Lung microvascular endothelial cell (primary cell): ENCODE data around the gene DCK. TPM values are rescaled to one million over a fixed set of nuclear protein-coding genes. Genes with fewer than 3 reads are reported as not detected.
A peak's percentile ranks its signal among the peaks of the same experiment; 100 is the strongest.
"Not testable (repeated sequence)": the region's sequence is repeated elsewhere in the genome, so short reads cannot be mapped to it uniquely, and the experiment has no call there.

Experiments
- DNase-seq, 2 donors: peaks; one replicate each; pipeline versions ENCODE4 v3.0.0 to v3.0.0-alpha.2; 2010; ENCODE audit warnings: low read depth in 2 of 2
- total RNA-seq: library from RNA; depleted of rRNA; stranded (reverse); fragments of >200 nt; gene quantifications from 2 replicates; pipeline ENCODE4 v1.2.1, GENCODE V29; 2014

The DCK gene
- total RNA-seq, result 14.2 and 23.8 TPM in 2 replicates

DNA sequence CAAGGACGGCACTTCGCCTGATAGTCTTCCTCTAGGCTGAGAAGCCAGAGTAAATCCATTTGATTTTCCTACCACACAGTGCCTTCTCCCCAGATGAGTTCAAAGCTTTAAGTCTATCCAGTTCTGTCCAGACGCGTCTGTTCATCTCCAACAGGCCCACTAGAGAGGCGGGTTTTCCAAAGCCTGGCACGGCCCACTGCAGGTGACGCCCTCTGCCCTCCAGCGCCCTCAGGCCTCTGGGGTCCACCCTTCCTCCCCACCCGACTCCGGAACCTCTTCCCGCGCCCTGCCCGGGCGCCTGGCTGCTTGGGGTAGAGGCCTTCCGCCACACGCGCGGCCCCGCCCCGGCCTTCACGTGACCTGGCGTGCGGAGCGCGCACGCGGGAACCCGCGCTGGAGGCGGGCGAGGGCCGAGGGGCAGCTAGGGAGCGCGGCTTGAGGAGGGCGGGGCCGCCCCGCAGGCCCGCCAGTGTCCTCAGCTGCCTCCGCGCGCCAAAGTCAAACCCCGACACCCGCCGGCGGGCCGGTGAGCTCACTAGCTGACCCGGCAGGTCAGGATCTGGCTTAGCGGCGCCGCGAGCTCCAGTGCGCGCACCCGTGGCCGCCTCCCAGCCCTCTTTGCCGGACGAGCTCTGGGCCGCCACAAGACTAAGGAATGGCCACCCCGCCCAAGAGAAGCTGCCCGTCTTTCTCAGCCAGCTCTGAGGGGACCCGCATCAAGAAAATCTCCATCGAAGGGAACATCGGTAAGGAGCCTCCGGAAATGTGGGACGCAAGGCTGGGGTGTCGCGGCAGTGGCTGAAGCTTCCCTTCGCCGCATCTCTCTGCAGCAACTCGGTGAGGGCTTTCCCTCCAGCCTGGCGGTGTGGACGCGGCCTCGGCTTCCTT, at the start of gene DCK:
TSS of gene DCK (plus strand) at position 469 of the 888 bp plus-strand sequence. CDS start at position 656, 187 bp downstream.
- DNase-seq, result peak; percentile 90 to 92

DNA sequence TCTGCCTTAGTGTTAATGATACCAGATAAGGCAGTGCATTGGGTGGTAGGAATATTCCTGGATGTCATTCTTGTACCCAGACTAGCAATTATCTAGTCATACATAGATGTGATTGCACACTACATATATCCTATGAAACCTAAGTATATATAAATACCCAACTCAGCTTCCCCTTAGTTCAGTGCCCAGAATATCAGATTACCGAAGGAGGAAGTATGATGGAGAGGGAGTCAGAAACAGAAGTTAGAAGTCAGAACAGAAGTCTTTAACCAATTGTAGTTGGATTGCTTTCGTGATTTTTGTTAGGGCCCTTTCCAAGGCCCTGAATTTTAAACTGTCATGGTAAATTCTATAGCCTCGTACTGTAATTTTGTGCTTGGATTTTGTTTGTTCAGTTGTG, 48.4 kb upstream of the DCK start:
- no peak for DNase-seq

DNA sequence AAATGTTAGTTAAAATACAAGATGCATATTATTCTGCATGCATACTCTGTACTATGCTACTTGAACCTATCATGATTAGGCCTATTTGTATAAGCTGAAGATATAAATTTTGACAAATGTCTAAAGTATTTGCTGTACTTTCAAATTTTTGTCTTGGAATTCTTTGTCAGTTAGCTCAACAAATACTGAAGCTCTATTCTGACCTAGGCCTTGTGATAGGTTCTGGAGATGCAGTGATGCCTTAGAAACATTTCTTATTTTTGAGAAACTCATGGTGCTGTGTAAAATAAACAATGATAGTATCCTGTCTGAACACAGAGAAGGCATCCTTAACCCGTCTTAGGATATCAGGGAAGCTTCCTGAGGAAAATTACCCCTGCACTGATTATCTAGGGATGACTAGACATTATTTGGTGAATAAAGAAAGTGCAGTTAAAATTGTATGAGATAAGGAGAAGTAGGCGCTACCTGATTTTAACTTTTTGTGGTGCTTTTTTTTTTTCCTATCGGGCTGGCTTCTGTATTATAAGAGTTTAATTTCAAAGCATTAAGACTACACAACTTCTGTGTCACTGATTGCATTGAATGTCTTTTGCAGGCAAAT, 47.9 kb upstream of the DCK start:
- no peak for DNase-seq

DNA sequence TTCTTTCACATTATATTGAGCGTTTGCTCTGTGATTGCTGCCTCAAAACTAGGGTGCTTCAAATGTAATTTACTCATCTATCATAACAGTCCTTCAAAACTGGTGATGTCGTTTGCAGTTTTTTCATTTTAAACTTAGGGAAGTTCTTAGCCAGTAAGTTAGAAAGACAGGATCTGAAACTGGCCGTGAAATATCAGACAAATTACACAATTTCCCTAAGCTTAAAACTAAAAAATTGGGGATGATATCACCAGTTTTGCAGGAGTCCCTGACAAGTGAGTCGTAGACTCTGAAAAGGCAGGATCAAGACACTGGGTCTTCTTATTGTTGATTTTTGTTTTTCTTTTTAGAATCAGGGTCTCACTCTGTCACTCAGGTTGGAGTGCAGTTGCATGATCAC, 46.5 kb upstream of the DCK start:
- DNase-seq, result no peak

DNA sequence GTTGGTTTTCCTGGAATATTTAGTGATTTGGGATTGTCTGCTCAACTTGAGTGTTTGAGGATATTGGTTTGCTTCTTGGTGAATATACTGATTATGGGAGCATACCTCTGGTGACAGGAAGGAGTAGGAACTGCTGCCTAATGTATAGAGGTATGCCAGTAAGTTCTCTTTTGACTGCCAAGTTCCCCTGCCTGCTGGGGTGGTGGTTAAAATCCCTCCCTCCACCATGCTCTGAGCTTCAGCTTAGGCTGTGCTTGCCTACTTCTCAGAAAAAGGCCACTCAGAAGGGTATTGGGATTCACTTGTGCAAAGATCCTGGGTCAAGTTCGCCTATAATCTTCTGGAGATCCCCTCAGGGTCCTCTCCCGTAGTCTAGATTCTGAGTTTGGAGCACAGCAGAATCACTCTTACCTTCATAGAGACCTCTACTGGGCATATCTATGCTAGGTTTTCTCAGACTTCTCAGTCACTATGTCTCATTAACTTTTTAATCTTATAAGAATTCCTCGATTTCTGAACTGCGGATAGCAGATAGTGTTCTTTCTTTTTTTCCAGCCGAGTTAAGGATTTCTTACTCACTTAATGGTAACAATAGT, 44.7 kb upstream of the DCK start:
- no peak for DNase-seq

DNA sequence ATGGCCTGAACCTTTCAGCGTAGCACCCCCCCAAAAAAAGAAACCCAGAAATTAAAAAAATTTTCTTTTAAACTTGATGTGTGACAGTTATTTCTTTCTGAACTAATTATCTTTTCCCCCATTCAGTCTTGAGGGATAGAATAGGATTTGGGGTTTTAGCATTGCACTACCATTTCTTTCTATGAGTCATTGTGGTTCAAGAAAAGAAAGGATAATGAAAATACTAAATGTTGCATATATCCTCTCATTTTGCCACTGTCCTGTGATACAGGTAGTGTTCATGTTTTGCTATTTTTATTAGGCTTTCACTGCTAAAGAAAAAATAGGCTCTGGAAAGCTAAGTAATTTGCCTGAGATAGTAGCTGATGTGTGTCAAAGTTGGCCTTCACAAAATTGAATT, 39.4 kb upstream of the DCK start:
- DNase-seq, result no peak

DNA sequence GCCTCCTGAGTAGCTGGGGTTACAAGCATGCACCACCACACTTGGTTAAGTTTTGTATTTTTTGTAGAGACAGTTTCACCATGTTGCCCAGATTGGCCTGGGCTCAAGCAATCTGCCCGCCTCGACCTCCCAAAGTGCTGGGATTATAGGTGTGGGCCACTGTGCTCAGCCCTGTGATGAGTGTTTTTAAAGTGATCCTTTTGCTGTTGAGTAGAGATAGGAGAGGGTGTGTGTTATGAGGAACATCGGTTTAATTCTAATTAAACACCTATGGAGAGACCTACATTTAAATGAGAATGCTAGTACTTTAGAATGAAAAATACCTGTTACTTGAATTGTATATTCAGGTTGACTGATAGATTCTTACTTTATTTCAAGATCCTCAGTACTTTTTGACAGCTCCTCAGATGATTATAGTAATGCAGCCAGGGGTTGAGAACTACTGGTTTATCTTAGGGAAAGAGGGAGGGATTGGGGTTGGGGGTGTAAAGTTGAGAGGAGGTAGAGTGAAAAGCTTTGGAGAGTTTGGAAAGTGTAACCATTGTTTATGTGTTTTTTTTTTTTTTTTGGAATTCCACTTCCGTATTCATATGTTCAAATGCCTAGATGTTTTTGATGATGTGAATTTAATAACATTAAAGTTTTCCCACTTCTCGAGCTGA, 36.8 kb upstream of the DCK start:
- no peak for DNase-seq

DNA sequence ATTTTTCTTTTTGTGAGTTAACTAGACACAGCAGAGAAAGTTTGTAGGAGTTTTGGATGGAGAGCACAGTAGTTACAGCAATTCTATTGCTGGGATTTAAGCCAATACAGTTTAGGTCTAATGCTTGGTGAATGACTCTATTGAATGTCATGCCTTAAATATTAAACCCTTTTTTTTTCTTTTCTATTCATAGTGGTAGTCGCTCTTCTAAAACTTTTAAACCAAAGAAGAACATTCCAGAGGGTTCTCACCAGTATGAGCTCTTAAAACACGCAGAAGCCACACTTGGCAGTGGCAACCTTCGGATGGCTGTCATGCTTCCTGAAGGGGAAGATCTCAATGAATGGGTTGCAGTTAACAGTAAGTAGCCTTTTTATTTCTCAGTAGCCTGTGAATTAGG, 34.8 kb upstream of the DCK start:
- DNase-seq, result no peak

DNA sequence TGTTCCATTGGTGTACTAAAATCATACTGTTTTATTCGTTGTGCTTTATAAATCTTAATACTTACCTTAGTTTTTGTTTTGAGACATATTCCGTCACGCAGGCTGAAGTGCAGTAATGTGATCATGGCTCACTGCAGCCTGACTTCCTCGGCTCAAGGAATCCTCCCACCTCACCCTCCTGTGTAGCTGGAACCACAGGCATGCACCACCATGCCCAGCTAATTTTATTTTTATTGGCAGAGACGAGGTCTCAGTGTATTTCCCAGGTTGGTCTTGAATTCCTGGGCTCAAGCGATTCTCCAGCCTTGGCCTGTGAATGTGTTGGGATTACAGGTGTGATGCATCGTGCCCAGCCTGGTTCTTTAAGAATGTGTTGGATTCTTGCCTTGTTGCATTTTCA, 24.4 kb upstream of the DCK start:
- no peak for DNase-seq

DNA sequence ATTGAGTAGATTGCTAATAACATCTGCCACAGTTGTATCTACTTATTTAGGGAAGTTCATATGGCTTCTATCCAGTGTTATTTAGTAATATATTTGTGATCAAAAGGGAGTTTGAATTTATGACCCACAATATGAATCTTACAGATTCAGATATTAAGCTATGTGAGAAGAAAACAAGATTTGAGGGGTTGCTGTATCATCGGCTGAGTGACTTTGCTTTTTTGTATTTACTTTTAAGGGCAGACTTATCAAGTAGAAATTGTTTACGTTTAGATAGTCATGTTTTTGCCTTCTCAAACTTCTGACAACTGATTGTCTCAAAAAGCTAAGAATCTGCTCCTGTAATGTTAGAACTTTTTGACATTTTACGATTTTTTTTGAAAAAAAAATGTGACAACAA, 17.2 kb upstream of the DCK start:
- no peak for DNase-seq

DNA sequence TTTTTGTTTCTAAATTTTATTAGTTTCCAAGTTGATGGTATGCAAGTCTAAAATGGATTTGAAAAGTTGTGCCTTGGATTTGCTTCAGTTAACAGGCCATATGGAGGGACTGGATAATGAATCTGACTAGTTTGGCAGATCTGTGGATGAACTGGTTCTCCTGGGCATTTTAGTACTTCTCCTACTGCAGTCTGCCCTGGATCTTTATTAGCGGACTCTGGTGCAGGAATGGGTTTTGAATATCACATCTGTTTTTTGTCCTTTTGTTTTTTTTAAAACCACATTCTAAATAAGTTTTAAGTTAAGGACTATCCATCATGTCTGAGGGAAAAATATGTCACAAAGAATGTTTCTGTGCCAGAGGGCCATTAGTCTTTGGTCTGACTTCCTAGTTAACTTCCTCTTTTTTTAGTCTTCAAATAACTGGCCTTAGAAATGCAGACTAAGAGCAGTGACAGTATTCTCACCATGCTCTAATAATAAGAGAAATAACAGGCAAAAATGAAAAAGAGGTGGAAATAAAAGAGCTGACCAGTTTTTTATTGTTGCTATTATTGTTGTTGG, 13.9 kb upstream of the DCK start:
- DNase-seq, result peak; percentile 10 to 58

DNA sequence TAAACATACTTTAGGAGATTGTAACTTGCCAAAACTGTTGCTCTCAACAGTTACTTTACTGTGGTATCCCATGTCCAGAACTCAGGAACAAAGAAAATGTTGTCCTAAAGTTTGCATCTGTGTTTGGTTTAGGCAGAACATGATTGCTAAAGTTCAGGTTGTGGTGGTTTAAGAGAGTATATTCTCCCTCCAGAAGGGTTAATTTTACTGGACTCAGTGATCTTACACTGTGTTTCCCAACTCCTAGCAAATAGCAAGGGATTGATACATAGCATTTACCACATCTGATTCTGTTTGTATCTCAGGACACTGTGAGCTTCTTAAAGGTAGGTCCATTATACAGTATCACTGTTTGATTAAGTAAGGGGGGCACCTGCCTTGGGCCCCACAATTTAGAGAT, 13.3 kb upstream of the DCK start:
- DNase-seq, result no peak

DNA sequence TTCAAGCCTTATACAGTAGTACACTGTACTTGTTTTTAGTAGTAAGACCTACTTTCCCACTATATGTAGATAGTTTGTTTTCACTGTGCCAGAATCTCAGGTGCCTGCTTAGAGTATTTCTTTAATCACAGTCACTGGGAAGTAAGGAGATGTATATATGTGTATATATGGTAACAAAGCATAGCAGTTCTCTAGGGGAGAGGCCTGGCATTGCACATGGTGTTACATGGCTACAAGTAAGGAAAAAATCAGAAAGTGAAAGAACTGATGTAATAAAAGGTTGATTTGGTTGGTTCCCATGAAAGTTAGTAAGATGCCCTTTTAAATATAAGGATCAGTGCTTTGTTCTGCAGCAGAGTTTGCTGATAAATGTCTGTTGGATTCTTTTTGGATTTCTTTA, 9.3 kb upstream of the DCK start:
- no peak for DNase-seq

DNA sequence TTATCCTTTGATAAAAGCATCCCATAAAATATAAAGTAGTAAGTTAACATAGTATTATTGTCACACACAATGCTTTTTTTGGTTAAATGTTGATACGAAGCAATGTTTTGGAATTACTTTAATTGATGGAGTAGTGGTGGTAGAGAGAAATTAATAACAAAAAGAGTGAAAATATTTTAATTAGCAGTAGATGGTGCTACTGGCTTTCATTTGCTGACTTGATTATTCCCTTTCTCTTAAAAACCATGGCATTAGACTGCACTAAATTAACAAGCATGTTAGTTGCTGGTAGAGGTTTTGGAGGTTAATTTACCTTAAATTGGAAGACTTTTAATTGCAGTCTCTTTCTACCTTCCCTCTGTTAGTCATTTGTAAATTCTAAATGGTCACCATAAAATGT, 8.9 kb upstream of the DCK start:
- no peak for DNase-seq

DNA sequence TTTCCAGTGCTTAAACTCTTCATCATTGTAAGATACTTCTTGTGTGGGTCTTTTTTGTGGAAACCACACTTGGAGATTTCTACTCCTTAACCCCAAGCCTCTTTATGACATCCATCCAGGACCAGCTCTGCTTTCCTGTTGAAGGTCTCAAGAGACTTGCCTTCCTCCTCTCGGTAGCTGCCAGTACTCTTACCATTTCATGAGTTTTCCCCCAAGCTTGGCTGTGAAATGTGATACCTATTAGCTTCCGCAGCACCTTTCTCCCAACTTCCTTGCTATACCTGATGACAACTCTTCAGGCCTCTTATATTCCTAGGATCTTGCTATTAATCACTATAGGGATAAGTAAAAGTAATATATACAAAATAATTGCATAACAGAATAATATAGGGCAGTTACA, 1.9 kb upstream of the DCK start:
- DNase-seq, result no peak

DNA sequence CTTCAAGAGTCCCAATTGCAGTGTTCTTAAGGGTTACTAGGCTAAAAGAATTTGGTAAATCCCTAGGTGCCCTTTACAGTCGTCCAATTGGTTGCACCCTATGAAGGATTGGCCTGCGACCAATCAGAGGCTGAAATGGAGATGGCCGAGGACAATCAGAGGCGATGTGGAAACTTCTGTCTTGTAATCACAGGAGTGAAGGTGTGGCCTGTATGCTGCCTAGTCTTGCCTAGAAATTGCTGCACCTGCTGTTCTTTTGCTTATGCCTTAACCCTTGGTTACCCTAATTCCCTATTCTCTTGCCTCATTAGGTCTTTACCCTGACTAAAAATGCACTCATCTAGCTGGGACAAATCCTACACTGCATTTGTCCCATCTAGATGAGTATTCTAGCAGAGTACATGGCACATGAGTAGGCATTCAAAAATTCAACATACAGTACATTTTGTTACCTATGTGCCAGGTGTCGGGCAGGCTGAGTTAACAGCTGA, 1.0 kb upstream of the DCK start:
- no peak for DNase-seq

DNA sequence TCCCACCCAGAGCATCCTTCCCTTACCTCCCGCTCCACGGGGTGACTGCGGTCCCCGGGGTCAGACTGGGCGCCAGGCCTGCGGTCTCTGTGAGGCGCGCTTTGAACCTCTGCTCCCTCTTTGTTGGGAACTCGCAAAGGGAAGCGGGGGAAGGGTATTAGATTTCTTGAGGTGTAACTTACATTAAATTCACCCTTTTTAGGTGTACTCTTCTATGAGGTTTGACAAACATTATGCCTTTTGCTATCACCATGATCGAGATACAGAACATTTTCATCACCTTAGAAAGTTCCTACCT, 569 bp downstream of the DCK start:
- DNase-seq, result no peak

DNA sequence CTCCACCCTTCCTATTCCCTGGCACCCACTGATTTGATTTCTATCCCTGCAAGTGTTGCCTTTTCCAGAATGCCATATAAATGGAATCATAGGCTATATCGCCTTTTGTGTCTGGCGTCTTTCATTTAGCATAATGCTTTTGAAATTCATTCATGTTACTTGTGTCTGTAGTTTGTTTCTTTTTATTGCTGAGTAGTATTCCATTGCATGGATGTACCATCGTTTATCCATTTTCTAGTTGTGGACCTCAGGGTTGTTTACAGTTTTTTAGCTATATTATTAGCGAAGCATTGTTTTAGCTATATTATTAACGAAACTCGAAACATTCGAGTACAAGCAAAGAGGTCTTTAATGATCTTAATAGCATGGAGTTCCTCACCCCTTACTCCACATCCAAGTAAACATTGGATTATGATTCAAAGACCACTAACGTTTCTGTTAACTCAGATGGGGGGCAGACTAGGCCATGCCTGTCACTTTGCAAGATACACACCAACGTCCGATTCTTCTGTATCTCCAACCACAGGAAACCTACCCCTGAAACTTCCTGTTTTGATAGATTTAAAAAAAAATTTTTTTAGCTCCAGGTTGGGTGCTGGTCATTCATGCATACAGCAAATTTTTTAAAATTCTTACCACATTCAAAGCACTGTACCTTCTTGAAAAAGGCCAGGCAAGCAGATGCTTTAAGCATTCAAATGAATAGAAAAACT, 1.1 kb downstream of the DCK start:
- no peak for DNase-seq

DNA sequence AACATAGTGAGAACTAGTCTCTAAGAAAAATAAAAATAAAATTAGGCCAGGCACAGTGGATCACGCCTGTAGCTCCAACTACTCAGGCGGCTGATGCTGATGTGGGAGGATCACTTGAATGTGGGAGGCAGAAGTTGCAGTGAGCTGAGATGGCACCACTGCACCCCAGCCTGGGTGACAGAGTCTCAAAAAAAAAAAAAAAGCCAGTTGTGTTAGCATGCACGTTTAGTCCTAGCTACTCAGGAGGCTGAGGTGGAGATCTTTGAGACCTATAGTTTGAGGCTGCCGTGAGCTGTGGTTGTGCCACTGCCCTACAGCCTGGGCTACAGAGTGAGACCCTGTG, 2.5 kb downstream of the DCK start:
- no peak for DNase-seq

DNA sequence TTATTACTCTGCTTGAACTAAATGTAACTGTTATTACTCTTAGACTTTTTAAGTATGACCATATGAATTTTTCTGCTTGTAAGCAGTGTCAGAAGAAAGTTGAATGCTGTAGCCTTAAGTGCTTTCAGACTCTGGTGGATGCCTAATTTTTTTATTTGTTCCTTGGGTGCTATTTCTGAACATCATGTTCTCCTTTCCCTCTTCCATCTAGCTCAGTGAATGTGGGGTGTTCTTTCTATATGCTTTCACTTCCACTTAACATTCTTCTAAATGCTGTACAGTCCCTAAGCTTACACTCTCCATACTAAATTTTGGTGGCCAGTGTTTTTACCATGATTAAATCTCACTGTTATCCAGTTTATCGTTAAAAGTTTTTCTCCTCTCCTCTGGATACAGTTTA, 3.6 kb downstream of the DCK start:
- no peak for DNase-seq

DNA sequence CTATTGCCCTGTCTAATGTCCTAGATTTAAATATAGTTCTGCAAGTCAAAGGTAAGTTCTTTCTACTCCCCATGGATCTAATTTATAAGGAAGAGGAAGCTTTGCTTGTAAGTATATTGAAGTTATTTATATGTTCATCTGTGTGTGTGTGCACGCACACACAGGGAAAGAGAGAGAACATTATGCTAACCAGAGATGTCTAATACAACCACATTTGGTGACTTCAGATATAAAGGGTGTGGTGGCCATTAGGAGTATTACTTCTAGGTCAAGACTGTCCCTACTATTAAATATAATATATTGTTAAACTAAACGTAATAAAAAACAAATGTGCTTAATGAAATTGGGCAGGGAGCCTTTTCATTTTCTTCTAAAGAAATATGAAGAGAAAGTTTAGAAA, 4.1 kb downstream of the DCK start:
- DNase-seq, result no peak

DNA sequence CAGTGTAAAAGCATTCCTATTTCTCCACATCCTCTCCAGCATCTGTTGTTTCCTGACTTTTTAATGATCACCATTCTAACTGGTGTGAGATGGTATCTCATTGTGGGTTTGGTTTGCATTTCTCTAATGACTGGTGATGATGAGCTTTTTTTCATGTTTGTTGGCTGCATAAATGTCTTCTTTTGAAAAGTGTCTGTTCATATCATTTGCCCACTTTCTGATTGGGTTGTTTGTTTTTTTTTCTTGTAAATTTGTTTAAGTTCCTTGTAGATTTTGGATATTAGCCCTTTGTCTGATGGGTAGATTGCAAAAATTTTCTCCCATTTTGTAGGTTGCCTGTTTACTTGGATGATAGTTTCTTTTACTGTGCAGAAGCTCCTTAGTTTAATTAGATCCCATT, 6.2 kb downstream of the DCK start:
- not testable (repeated sequence) for DNase-seq
